ENCODE results near the gene APLP2.
A peak's percentile ranks its signal among the peaks of the same experiment; 100 is the strongest.

APLP2 gene

DNA sequence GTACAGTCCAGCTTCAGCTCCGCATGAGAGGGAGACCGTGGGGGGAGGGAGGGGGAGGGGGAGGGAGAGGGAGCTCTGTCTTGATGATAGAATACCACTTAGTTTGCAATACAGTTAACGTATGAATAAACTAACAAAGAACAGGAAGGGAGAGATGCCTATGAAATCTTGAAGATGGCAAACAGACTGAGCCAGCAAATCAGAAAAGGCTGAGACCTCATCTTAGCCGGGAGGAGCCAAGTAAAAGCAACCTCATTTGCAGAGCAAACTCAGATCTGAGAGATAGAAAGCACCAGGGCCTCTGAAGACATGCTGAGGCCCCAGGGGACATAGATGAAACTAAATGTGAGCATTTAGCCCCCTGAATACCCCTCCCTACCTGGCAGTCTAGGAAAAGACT is 23.0 kb downstream of the APLP2 start:
- H3K4me2 ChIP-seq (ENCODE audit: insufficient read depth, low read length) = no peak overlapping the region
- H3K4me1 ChIP-seq (ENCODE audit: insufficient read depth, low read length) = no peaks in the 10 kb centered on the region
- H2AFZ ChIP-seq (ENCODE audit: low read depth, low read length) = no peak overlapping the region
- H3K27me3 ChIP-seq (ENCODE audit: insufficient read depth, low read length, poor library complexity) = no peaks in the 10 kb centered on the region
- no peak for TF ChIP-seq EZH2 (IDR thresholded peaks at IDR 0.05; ENCODE audit: borderline replicate concordance, low read depth, low read length, severe bottlenecking)
- TF ChIP-seq, protein P1, sequence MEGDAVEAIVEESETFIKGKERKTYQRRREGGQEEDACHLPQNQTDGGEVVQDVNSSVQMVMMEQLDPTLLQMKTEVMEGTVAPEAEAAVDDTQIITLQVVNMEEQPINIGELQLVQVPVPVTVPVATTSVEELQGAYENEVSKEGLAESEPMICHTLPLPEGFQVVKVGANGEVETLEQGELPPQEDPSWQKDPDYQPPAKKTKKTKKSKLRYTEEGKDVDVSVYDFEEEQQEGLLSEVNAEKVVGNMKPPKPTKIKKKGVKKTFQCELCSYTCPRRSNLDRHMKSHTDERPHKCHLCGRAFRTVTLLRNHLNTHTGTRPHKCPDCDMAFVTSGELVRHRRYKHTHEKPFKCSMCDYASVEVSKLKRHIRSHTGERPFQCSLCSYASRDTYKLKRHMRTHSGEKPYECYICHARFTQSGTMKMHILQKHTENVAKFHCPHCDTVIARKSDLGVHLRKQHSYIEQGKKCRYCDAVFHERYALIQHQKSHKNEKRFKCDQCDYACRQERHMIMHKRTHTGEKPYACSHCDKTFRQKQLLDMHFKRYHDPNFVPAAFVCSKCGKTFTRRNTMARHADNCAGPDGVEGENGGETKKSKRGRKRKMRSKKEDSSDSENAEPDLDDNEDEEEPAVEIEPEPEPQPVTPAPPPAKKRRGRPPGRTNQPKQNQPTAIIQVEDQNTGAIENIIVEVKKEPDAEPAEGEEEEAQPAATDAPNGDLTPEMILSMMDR (IDR thresholded peaks at IDR 0.05; ENCODE audit: borderline replicate concordance, extremely low read depth, low read length, poor library complexity, severe bottlenecking) = no peak
- H3K9me3 ChIP-seq (ENCODE audit: insufficient read depth, low read length, severe bottlenecking) = no peaks in the 10 kb centered on the region
- no peaks in the 10 kb centered on the region for H3K36me3 ChIP-seq (ENCODE audit: insufficient read depth, low read length)
- DNase-seq = no peak
- no peak overlapping the region for H3K4me3 ChIP-seq (ENCODE audit: low read depth in 1 of 2, low read length in 2 of 2)
- H3K27ac ChIP-seq (ENCODE audit: low read length) = no peak overlapping the region
- peak; percentile 39; the same call in 1 of the 3 replicates for ATAC-seq (ENCODE audit: insufficient read depth, low read depth)
- H3K79me2 ChIP-seq (ENCODE audit: insufficient read depth, low read length) = peaks cover 15% of the 10 kb centered on the region; the same call in 1 of the 2 replicates
- H4K20me1 ChIP-seq (ENCODE audit: insufficient read depth, low read length) = peaks cover 21% of the 10 kb centered on the region; the same call in 1 of the 2 replicates
- H3K9ac ChIP-seq (ENCODE audit: low read depth, low read length) = no peak overlapping the region

DNA sequence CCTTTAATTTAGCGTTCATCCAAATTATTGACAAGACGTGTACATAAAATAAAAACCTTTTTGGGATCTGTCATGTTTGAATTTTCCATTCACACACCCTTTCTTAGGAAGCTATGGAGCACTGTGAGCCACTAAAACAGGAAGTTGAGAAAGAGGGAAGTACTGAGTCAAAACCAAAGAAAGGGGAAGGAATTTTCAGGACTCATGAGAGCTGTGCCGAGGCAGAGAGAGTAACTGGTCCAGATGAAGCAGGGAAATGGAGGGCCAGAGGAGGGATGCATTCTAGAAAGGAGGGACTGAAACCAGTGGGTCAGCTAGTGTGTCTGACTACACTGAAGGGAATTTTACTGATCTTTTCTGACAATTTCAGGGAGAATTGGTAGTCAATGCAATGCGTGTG is 24.9 kb downstream of the APLP2 start:
- H3K27me3 ChIP-seq (ENCODE audit: insufficient read depth, low read length, poor library complexity) = no peaks in the 10 kb centered on the region
- no peaks in the 10 kb centered on the region for H3K4me1 ChIP-seq (ENCODE audit: insufficient read depth, low read length)
- H3K79me2 ChIP-seq (ENCODE audit: insufficient read depth, low read length) = peaks cover 10% of the 10 kb centered on the region; the same call in 1 of the 2 replicates
- no peak overlapping the region for H3K4me2 ChIP-seq (ENCODE audit: insufficient read depth, low read length)
- TF ChIP-seq, protein P1 (IDR thresholded peaks at IDR 0.05; ENCODE audit: borderline replicate concordance, extremely low read depth, low read length, poor library complexity, severe bottlenecking) = no peak
- TF ChIP-seq EZH2 (IDR thresholded peaks at IDR 0.05; ENCODE audit: borderline replicate concordance, low read depth, low read length, severe bottlenecking) = no peak
- H3K36me3 ChIP-seq (ENCODE audit: insufficient read depth, low read length) = no peaks in the 10 kb centered on the region
- H3K9ac ChIP-seq (ENCODE audit: low read depth, low read length) = no peak overlapping the region
- ATAC-seq (ENCODE audit: insufficient read depth, low read depth) (no peak), DNase-seq (no peak)
- H3K4me3 ChIP-seq (ENCODE audit: low read depth in 1 of 2, low read length in 2 of 2) = no peak overlapping the region
- no peaks in the 10 kb centered on the region for H3K9me3 ChIP-seq (ENCODE audit: insufficient read depth, low read length, severe bottlenecking)
- peaks cover 14% of the 10 kb centered on the region; the same call in 1 of the 2 replicates for H4K20me1 ChIP-seq (ENCODE audit: insufficient read depth, low read length)
- H2AFZ ChIP-seq (ENCODE audit: low read depth, low read length) = no peak overlapping the region
- H3K27ac ChIP-seq (ENCODE audit: low read length) = no peak overlapping the region

DNA sequence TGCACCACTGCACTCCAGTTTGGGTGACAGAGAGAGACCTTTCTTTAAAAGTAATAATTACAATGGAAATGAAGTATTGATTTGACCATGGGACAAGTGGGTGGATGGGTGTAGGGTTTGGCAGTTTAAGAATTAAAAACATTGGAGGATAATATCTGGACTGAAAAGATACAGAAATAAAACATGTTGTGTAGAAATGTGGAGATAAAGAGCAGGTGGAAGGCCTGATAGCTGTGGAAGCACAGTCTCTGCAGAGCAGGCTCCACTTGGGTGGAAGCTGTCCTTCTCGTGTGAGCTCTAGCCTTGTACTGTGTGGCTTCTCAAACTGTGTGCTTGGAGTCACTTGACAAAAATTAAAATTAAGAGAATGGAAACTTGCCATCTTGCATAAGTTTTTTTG is 25.6 kb downstream of the APLP2 start:
- Histone ChIP-seq H3K27me3 (ENCODE audit: insufficient read depth, low read length, poor library complexity) (no peaks in the 10 kb centered on the region), H3K27ac (ENCODE audit: low read length) (no peak overlapping the region), H3K79me2 (ENCODE audit: insufficient read depth, low read length) (peaks cover 16% of the 10 kb centered on the region; the same call in 1 of the 2 replicates), H4K20me1 (ENCODE audit: insufficient read depth, low read length) (peaks cover 14% of the 10 kb centered on the region; the same call in 1 of the 2 replicates), H3K9ac (ENCODE audit: low read depth, low read length) (no peak overlapping the region), H3K4me1 (ENCODE audit: insufficient read depth, low read length) (no peaks in the 10 kb centered on the region), H3K9me3 (ENCODE audit: insufficient read depth, low read length, severe bottlenecking) (no peaks in the 10 kb centered on the region), H2AFZ (ENCODE audit: low read depth, low read length) (no peak overlapping the region), H3K36me3 (ENCODE audit: insufficient read depth, low read length) (no peaks in the 10 kb centered on the region), H3K4me2 (ENCODE audit: insufficient read depth, low read length) (no peak overlapping the region), H3K4me3 (ENCODE audit: low read depth in 1 of 2, low read length in 2 of 2) (no peak overlapping the region)
- no peak for ATAC-seq (ENCODE audit: insufficient read depth, low read depth)
- no peak for DNase-seq
- TF ChIP-seq EZH2 (IDR thresholded peaks at IDR 0.05; ENCODE audit: borderline replicate concordance, low read depth, low read length, severe bottlenecking) = no peak
- TF ChIP-seq, protein P1 (IDR thresholded peaks at IDR 0.05; ENCODE audit: borderline replicate concordance, extremely low read depth, low read length, poor library complexity, severe bottlenecking) = no peak

Data from DND-41 (cell line).